NCI-H2227 treated with DMSO at 0.1 percent for 48 hours (cell line): ENCODE results near the gene CDH15.
"Not testable (repeated sequence)": the region's sequence is repeated elsewhere in the genome, so short reads cannot be mapped to it uniquely, and the experiment has no call there.

Source experiments
- DNase-seq: peaks from one replicate; lab custom pipeline; 2025; lab: John Stamatoyannopoulos, UW

The CDH15 gene

DNA sequence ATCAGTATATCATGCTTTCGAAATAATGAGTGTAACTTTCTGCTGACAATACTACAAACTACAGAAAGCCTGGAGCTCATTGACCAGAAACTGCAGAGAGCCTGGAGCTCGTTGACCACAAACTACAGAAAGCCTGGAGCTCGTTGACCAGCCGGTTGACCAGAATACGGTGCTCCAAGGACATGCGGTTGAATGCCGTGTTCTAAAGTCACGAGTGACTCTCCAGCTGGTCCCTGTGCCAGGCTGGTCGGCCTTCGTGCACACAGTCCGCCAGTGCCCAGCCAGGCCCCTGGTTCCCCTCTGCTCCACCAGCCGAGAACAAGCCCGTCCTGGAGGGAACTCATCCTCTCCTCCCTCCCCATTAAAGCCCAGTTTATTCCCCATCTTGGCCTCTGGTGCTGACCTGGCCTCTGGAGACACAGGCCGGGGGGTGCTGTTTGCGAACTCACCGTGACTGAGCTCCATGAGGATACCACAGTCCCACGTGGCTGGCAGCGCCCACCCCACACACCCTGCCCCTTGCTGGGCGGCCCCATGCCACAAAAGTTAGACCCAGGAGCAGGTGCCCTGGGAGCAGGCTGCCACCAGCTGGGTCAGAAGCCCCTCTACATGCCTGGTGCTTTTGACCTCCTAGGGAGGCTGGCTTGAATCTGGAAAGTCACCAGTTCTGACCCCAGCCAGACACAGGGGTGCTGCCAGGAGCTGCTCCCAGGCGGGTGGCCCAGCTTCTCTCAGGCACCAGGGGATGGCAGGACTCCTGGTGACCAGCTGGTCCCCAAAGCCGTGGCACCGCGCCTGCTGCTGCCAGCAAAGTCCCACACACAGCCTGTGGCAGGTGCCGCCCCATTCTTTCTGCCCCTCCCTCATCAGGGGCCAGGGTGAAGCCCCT lies 15.5 kb upstream of the CDH15 start:
- DNase-seq = no peak

DNA sequence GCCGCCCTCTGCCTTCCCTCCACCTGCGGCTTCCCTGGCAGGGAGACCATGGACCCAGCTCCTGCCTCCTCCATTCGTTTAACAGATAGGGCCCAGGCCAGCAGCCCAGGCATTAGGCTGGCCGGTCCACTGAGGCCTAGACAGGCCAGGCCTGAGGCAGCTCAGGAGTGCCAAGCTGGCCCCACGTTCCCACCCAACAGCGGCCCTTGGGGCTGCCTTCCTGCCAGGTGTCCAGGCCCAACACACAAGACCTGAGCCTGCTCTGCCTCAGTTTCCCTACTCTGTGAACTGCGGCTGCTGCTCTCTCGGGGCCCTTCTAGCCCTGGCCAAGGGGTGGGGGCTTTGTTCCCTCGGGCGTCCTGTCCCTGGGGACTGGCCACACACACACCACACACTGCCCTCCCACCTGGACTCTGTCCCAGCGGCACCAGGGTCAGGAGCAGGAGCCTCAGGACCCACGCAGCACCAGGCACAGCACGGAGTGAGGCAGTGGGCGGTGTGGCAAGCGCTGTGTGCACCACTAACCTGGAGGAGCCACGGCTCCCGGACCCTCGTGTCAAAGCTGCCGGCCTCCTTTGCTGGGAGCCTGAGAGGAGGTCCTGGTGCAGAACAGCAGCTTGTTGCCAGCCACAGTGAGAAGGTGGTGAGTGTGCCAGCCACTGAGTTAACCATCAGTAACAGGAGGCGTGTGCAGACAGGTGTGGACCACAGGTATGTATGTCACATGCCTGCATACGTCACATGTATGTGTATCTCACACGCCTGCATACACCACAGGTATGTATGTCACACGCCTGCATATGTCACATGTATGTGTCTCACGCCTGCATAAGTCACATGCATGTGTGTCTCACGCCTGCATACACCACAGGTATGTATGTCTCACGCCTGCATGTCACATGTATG lies 14.6 kb upstream of the CDH15 start:
- DNase-seq = no peak

DNA sequence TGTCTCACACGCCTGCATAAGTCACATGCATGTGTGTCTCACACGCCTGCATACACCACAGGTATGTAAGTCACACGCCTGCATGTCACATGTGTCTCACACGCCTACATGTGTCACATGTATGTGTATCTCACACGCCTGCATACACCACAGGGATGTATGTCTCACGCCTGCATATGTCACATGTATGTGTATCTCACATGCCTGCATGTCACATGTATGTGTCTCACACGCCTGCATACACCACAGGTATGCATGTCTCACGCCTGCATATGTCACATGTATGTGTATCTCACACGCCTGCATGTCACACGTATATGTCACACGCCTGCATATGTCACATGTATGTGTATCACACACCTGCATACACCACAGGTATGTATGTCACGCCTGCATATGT lies 13.8 kb upstream of the CDH15 start:
- DNase-seq = no peak

DNA sequence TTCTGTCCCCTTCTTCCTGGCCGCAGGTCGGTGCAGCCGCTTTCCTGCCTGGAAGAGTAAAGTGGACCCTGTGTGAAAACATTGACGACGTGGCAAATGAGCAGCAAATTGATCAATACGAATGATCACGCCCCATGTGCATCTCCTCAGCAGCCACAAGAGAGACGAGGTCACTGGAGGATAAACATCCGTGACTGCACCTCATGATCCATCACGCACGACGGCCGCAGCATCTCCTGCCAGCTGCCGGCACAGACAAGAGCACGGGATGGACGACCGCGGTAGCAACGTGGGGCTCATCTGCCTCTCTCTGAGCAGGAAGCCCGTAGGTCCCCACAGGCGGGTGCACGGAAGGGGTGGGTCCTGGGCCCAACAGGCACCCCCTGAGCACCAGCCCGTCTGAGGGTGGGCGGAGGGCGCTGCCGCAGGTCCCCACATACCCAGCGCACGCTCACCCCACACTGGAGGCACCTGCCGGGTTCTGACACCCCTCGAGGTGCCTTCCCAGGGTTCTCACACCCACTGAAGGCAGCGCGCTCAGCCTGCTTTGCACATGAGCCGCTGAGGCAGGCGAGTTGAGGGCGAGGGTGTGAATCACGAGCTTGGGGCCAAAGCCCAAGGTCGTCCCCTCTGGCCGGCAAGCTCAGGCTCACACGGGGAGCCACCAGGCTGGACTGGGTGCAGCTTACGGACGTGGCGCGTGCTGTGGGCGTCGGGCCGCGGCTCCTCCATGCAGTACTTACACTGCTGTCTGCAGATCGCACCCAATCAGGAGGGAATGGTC lies 12.3 kb upstream of the CDH15 start:
- no peak for DNase-seq

DNA sequence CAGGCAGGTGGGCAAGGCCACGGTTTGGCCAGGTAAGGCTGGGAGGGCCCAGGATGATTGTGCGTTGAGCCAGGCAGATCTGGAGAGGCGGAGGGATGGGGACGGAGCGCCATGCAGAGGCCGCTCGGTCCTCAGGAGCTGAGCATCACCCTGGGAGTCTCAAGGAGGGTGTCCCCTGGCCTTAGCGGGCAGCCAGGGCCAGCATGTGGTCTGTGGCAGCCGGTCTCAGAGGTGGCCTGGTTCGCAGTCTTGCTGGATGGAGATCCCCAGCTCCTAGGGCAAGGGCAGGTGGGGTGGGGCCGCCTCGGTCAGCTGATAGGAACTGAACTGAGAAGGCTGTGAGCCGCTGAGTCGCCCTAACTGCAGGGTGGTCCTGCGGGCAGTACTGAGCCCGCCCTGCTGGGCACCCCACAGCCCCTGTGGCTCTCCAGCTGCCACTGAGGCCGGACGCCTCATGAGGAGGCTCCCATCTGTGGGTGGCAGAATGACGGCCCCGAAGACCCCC lies 11.6 kb upstream of the CDH15 start:
- DNase-seq = no peak

DNA sequence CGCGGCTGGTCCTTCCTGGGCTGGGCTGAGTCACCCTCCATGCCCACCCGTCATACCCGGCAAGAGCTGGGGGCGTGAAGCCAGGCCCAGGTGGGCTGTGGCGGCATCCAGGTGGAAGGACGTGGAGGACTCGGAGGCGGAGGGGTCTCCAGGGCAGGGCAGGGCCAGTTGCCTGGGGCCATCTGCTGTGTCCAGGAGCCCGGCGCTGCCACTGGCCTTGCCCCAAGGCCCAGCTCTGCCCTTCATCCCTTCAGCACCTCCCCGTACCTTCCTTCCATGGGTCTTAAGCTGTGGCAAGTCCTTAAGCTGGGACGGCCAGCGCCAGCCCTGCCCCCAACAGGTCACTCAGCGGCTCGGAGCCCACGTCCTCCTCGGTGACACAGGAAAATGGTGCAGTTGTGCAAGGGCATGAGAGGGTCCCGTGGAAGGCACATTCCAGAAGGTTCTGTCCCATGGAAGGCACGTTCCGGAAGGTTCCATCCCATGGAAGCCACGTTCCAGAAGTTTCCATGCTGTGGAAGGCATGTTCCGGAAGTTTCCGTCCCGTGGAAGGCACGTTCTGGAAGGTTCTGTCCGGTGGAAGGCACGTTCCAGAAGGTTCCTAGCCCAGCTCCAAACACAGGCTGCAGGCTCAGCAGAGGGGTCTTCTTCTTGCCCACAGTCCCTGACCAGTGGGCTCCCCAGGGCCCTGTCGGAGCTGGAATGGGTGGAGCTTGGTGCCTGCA lies 10.4 kb upstream of the CDH15 start:
- DNase-seq = no peak

DNA sequence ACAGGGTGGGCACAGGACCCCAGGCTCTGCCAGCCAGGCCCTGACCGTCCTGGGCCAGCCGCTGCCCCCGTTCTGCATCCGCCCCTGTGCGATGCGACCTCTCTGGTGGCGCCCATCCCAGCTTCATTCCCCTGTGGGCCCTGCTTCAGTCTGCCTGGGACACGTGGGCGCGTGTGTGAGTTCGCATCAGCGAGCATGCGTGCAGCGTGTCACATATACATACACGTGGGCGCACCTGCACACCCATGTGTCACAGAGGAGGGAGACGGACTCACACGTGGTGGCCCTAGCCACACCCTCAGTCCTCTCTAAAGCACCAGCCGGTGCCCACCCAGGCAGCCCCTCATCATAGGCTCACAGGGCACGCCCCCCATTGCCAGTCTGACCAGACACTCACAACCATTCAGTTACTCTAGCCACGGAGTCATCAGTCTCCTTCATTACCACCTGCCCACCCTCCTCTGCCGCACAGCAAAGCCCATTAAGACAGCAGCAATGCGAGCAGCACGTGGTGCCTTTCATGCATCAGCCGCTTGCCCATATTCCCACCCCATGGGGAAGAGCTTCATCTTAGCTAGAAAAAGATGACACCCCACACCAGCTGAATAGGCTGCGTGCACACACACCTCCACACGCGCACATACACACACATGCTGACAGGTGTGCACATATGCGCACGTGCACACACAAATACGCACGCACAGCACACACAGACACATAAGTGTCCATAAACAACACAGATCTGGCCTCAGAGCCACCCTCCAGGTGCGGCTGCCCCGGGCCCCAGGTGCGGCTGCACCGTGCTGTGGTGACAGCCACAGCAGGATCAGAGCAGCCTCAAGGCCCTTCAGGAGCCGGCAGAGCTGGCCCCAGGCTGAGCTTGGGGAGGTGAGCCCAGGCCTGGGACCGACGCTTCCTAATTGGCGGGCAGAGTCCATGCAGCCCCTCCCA lies 9.5 kb upstream of the CDH15 start:
- DNase-seq = no peak

DNA sequence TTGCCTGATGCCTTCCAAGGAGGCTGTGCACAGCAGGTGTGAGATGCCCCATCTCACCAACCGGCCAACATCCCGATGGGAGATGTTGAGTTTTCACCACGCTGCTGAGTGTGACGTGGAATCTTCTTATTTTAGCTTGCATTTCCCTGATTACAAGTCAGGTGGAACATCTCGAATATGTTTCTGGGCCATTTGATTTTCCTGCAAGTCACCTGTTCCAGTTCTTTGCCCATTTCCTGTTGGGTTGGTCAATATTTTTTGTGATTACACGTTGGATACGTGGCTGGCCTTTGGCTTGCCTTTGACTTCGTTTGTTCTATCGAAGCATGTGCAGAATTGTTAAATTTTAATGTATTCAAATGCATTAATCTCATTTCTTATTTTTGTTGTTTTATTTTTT lies 8.3 kb upstream of the CDH15 start:
- no peak for DNase-seq

DNA sequence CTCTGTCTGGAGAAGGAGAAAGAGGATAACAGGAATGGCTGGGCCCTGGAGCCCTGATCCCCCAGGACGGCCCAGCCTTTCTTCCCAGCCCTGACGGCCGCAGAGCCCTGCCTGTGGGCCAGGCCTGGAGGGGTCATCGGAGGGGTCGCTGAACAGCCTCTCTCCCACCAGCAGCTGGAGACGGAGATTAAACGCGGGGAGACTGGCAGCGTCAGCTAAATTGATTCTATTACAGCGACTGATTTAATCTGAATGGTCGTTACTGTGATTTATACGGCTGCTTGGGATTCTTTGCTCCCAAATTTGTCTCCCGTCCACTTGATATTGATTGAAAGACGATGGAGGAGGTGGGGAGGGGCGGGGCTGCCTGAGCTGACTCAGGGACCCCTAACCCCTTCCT lies 7.1 kb upstream of the CDH15 start:
- no peak for DNase-seq

DNA sequence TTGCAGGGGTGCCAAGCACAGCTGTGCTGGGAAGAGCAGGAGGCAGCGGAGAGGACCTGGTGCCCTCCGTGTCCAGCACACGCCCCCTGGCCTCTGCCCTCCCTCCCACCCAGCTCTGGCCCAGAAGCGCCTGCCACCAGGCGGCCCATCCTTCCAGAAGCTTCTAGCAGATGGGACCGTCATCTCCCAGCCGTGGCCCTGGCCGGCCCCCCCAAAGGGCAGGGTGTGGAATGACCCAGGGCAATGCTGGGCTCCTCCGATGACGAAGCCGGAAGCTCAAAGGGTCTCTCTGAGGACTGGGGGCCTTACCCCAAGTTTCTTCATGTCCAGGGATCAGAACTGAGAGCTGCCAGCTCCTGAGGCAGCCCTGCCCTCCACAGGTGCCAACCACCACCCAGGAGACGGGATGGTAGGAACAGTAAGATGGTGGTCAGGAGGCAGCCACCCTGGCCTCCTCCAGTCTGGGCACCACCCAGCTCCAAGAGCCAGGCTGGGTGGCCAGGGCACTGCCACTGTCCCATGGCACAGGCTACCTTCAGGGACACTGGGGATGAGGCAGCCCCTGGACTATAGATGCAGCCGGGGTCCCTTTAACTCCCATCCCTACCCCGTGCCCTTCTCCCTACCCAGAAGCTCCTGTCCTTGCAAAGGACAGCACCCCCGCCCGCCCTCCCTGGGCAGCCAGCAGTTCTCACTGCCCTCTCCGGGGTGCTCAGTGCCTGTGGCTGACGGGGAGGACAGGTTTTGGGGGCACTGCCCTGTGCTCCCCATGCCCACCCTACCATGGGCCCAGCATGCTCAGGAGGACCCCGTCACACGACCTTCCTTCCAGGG lies 6.5 kb upstream of the CDH15 start:
- no peak for DNase-seq

DNA sequence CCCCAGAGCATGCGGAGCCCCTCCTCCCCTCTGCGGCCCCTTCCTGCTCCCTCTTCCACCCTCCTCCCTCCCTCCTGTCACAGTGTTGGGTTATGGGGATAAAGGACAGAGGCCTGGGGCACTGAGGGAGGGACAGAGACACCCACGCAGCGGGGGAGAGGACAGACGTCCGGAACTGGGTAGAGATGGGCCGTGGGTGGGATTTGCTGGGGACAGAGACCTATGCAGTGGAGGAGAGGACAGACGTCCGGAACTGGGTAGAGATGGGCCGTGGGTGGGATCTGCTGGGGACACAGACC lies 5.9 kb upstream of the CDH15 start:
- DNase-seq = not testable (repeated sequence)

DNA sequence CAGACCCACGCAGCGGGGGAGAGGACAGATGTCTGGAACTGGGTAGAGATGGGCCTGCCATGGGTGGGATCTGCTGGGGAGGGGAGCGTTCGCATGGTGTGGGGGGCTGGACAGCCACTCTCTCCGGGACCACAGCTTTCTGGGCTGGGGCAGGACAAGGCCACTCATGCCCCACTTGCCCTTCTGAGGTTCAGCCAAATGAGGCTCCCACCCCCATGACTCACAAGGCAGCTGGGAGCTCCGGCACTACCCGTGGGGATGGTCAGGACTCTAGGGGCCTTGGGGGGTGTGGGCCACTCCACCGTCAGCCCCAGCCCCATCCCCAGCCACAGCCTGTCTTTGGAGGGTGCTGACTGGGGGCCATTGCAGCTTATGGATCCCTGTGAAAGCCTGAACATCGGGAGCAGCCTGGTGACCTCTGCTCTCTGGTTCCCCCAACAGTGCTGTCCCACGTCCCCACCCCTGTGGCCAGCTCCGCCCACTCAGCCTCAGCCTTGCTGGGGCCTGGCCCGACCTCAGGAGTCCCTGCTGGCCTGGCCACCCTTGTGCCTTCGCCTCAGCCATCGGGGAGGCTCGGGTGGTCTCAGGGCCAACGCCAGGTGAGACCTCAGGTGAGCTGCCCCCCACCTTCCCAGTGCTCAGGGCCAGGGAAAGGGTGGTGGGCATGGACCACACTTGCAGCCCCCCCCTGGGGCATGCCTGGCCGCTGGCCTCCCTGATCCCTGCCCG lies 4.7 kb upstream of the CDH15 start:
- DNase-seq = no peak

- no peak for DNase-seq
Measured at GRCh38 chr16:89167425-89167941, 4.1 kb upstream of the CDH15 start.

GRCh38 chr16:89168381-89169189 lies 3.0 kb upstream of the CDH15 start:
- peak; percentile 7 for DNase-seq

DNA sequence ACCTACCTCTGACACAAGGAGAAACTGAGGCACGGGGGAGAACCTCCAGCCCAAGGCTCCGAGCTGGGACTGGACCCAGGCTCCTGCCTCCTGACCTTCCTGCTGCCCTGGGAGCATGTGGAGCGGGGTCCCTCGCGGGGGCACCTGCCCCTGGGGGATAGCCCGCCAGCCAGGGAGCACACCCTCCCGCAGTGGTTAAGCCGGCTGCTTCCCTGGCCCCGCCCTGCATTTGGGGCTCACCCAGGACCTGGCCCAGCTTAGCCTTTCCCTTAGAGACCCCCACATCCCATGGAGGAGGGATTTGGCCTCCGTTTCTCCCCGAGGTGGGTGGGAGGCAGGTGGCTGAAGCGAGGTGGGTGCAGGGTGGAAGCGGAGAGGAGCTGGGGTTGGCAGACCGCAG lies 1.8 kb upstream of the CDH15 start:
- DNase-seq = no peak

DNA sequence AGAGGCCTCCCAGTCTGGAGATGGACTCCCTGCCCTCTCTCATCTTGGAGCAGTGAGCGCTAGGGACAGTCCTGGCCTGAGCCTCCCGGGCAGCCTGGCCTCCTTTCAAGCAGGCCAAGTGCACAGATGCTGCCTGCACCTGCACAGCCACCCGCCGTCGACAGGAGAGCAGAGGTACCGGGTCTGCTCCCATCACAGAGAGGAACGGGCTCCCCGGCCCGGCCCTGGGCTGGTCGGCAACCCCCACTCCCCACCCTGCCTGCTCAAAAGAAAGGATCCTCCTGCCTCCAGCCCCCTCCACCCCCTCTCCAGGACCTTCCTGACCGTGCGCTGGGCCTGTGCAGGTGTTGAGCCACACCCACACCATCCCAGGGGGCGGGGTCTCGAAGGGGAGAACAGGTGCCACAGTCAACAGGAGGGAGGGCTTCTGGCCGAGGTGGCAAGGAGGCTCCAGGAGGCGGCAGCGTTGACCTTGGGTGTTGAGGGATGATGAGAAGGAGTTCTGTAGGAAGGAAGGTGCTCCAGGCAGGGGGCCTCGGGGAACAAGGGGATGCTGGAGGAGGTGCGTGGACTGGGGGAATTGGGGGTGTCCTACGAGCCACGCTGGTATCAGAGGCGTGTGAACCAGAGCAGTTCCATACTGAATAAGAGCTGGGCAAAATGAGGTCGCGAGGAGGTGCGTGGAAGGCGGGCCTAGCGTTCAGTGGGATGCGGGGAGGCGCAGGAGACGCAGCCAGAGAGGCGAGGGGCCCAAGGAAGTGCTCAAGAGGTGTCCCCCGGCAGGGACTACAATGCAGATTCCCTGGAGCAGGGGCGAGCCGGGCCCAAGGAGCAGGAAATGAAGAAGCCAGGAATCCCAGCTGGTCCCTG lies 967 bp upstream of the CDH15 start:
- no peak for DNase-seq

GRCh38 chr16:89172171-89172527 lies 601 bp downstream of the CDH15 start:
- DNase-seq = no peak
